Large intestine (tissue), 3 donors: ENCODE measurements around the gene PDE4D. TPM values are rescaled to one million over a fixed set of nuclear protein-coding genes. Genes with fewer than 3 reads are reported as not detected.
"Not testable (repeated sequence)": the region's sequence is repeated elsewhere in the genome, so short reads cannot be mapped to it uniquely, and the experiment has no call there.

Experiments used
- DNase-seq, 2 donors: peaks; one replicate each; pipeline versions ENCODE4 v3.0.0 to v3.0.0-alpha.2; 2013
- H3K27ac ChIP-seq: one replicate; pipeline ENCODE4 v1.5.1; 2013; ENCODE audit warnings: low read length
- H3K27me3 ChIP-seq: 2 replicates; pipeline ENCODE4 v1.6.1; 2013; ENCODE audit warnings: low read length; ENCODE audit not compliant: control insufficient read depth, insufficient read depth
- H3K36me3 ChIP-seq: 2 replicates; pipeline ENCODE4 v1.6.1; 2013; ENCODE audit warnings: low read length; ENCODE audit not compliant: control insufficient read depth, insufficient read depth
- H3K4me1 ChIP-seq: one replicate; pipeline ENCODE4 v1.6.1; 2013; ENCODE audit warnings: low read length; ENCODE audit not compliant: control insufficient read depth, insufficient read depth
- H3K4me3 ChIP-seq: one replicate; pipeline ENCODE4 v1.5.1; 2013; ENCODE audit warnings: low read length
- H3K9me3 ChIP-seq: one replicate; pipeline ENCODE4 v1.6.1; 2013; ENCODE audit warnings: mild to moderate bottlenecking, low read depth, low read length, moderate library complexity; ENCODE audit not compliant: control insufficient read depth
- WGBS: methylation state at CpG from one replicate; pipeline ENCODE4 v1.1.5; 2013; ENCODE audit warnings: low lambda C conversion rate; ENCODE audit not compliant: insufficient coverage; 5-methylcytosine and 5-hydroxymethylcytosine counted together
- polyA plus RNA-seq: library from polyadenylated mRNA; unstranded; fragments of 120-200 nt; gene quantifications from one replicate; pipeline ENCODE4 v1.2.1, GENCODE V29; 2013

PDE4D gene
- polyA plus RNA-seq, 1 donor = 13.5 TPM

- Histone ChIP-seq H3K9me3 (no peaks in the 10 kb centered on the region), H3K4me1 (no peaks in the 10 kb centered on the region), H3K4me3 (no peak overlapping the region), H3K36me3 (peaks cover 4% of the 10 kb centered on the region), H3K27me3 (no peaks in the 10 kb centered on the region), H3K27ac (no peak overlapping the region)
- 75% methylated on average over 1 of the region's 3 CpGs for WGBS
- no peak for DNase-seq
Measured at GRCh38 chr5:58969253-58969652, 924.3 kb downstream of the PDE4D start.

- Histone ChIP-seq H3K4me1 (no peaks in the 10 kb centered on the region), H3K36me3 (no peaks in the 10 kb centered on the region), H3K4me3 (no peak overlapping the region), H3K27me3 (no peaks in the 10 kb centered on the region), H3K27ac (no peak overlapping the region), H3K9me3 (no peaks in the 10 kb centered on the region)
- no CpG with 5 or more reads among the region's 3 CpGs for WGBS
- no peak for DNase-seq
Measured at GRCh38 chr5:58968350-58968749, 925.2 kb downstream of the PDE4D start.

- H3K27ac ChIP-seq = no peak overlapping the region
- no peak overlapping the region for H3K4me3 ChIP-seq
- H3K4me1 ChIP-seq = no peaks in the 10 kb centered on the region
- H3K27me3 ChIP-seq = no peaks in the 10 kb centered on the region
- H3K36me3 ChIP-seq = no peaks in the 10 kb centered on the region
- DNase-seq = no peak
- H3K9me3 ChIP-seq = no peaks in the 10 kb centered on the region
- WGBS = 80% methylated on average over 1 of the region's 2 CpGs
Measured at GRCh38 chr5:58967597-58968281, 925.8 kb downstream of the PDE4D start.

GRCh38 chr5:58965677-58966414 is 927.7 kb downstream of the PDE4D start:
- H3K36me3 ChIP-seq = no peaks in the 10 kb centered on the region
- WGBS = 100% methylated on average over 1 of the region's 9 CpGs
- no peaks in the 10 kb centered on the region for H3K4me1 ChIP-seq
- no peak overlapping the region for H3K4me3 ChIP-seq
- H3K27ac ChIP-seq = no peak overlapping the region
- no peak for DNase-seq
- no peaks in the 10 kb centered on the region for H3K9me3 ChIP-seq
- no peaks in the 10 kb centered on the region for H3K27me3 ChIP-seq

- H3K36me3 ChIP-seq = no peaks in the 10 kb centered on the region
- no CpG with 5 or more reads among the region's 1 CpG for WGBS
- H3K27ac ChIP-seq = no peak overlapping the region
- no peak overlapping the region for H3K4me3 ChIP-seq
- no peaks in the 10 kb centered on the region for H3K9me3 ChIP-seq
- H3K27me3 ChIP-seq = no peaks in the 10 kb centered on the region
- no peak for DNase-seq
- H3K4me1 ChIP-seq = no peaks in the 10 kb centered on the region
Measured at GRCh38 chr5:58963821-58964220, 929.7 kb downstream of the PDE4D start.

GRCh38 chr5:58963361-58963760 is 930.2 kb downstream of the PDE4D start:
- DNase-seq = no peak
- WGBS = 75% methylated on average over 2 of the region's 4 CpGs
- H3K27ac ChIP-seq = no peak overlapping the region
- H3K4me3 ChIP-seq = no peak overlapping the region
- H3K4me1 ChIP-seq = no peaks in the 10 kb centered on the region
- no peaks in the 10 kb centered on the region for H3K36me3 ChIP-seq
- no peaks in the 10 kb centered on the region for H3K9me3 ChIP-seq
- no peaks in the 10 kb centered on the region for H3K27me3 ChIP-seq

GRCh38 chr5:58961631-58962280 is 931.8 kb downstream of the PDE4D start:
- Histone ChIP-seq H3K27me3 (no peaks in the 10 kb centered on the region), H3K36me3 (no peaks in the 10 kb centered on the region), H3K4me1 (no peaks in the 10 kb centered on the region), H3K4me3 (no peak overlapping the region), H3K27ac (no peak overlapping the region), H3K9me3 (no peaks in the 10 kb centered on the region)
- no peak for DNase-seq
- 40% methylated on average over 1 of the region's 3 CpGs for WGBS

- WGBS = no CpG with 5 or more reads among the region's 3 CpGs
- Histone ChIP-seq H3K36me3 (no peaks in the 10 kb centered on the region), H3K4me3 (no peak overlapping the region), H3K4me1 (no peaks in the 10 kb centered on the region), H3K9me3 (no peaks in the 10 kb centered on the region), H3K27ac (no peak overlapping the region), H3K27me3 (no peaks in the 10 kb centered on the region)
- DNase-seq = no peak
Measured at GRCh38 chr5:58958701-58959100, 934.8 kb downstream of the PDE4D start.

GRCh38 chr5:58953218-58953617 is 940.3 kb downstream of the PDE4D start:
- not testable (repeated sequence) for H3K27ac ChIP-seq, DNase-seq, H3K4me1 ChIP-seq, H3K4me3 ChIP-seq, H3K36me3 ChIP-seq, H3K9me3 ChIP-seq, H3K27me3 ChIP-seq
- WGBS = no CpG with 5 or more reads among the region's 2 CpGs

GRCh38 chr5:58950224-58950623 is 943.3 kb downstream of the PDE4D start:
- Histone ChIP-seq H3K9me3 (no peaks in the 10 kb centered on the region), H3K4me3 (no peak overlapping the region), H3K4me1 (no peaks in the 10 kb centered on the region), H3K27me3 (no peaks in the 10 kb centered on the region), H3K36me3 (no peaks in the 10 kb centered on the region), H3K27ac (no peak overlapping the region)
- no peak for DNase-seq
- WGBS = no CpG with 5 or more reads among the region's 2 CpGs
